H1 (cell line): ENCODE data around the gene KSR2. TPM values are rescaled to one million over a fixed set of nuclear protein-coding genes. Genes with fewer than 3 reads are reported as not detected.

Experiments used
- ATF3 ChIP-seq: IDR thresholded peaks from 2 replicates; pipeline ENCODE4 v1.6.1; 2011; ENCODE audit warnings: low read depth, mild to moderate bottlenecking, low read length; ENCODE audit not compliant: insufficient read depth
- BRCA1 ChIP-seq: IDR thresholded peaks from 2 replicates; pipeline ENCODE4 v1.6.1; 2012; ENCODE audit warnings: low read depth, low read length, improper control_type of control experiment
- KDM1A ChIP-seq: fragments of 200-600, 300-600 bp; sonication (generic); IDR thresholded peaks from 2 replicates; pipeline ENCODE4 v1.7.1; 2016; ENCODE audit warnings: mild to moderate bottlenecking, low read length, borderline replicate concordance
- MAX ChIP-seq: IDR thresholded peaks from 2 replicates; pipeline ENCODE4 v1.6.1; 2012; ENCODE audit warnings: inconsistent platforms
- NRF1 ChIP-seq: IDR thresholded peaks from 2 replicates; pipeline ENCODE4 v1.6.1; 2011; ENCODE audit warnings: mild to moderate bottlenecking, low read depth, low read length, improper control_type of control experiment
- SIX5 ChIP-seq: IDR thresholded peaks from 2 replicates; pipeline ENCODE4 v1.6.1; 2011; ENCODE audit warnings: mild to moderate bottlenecking, low read depth, low read length
- SP2 ChIP-seq: IDR thresholded peaks from 2 replicates; pipeline ENCODE4 v1.6.1; 2012; ENCODE audit warnings: mild to moderate bottlenecking, low read length, inconsistent platforms
- TAF1 ChIP-seq: IDR thresholded peaks from 2 replicates; pipeline ENCODE4 v1.6.1; 2011; ENCODE audit warnings: mild to moderate bottlenecking, low read depth, low read length
- YY1 ChIP-seq: IDR thresholded peaks from 2 replicates; pipeline ENCODE4 v1.6.1; 2011; ENCODE audit warnings: low read depth, mild to moderate bottlenecking, low read length
- polyA plus RNA-seq, 7 experiments: library from polyadenylated mRNA; depleted of rRNA in 3 of 7; stranded (reverse) in 5 of 7; unstranded in 2 of 7; fragments of >200 nt in 5 of 7; fragments of 200-250 nt in 2 of 7; gene quantifications; 1 replicate in 5 of 7; 2 replicates in 1 of 7; 4 replicates in 1 of 7; pipeline versions ENCODE4 v1.2.1 to v1.2.3, GENCODE V29; 2011 to 2013; ENCODE audit warnings: missing spikeins in 2 of 7, mixed read lengths in 2 of 7
- total RNA-seq: library from RNA; stranded (reverse); fragmentation: NEBNext Ultra II Directional; extraction: Animal tissue kit (Norgen Biotek cat#: 25700); gene quantifications from 2 replicates; pipeline ENCODE4 v1.2.1, GENCODE V29; 2021

KSR2 gene
- total and polyA plus RNA-seq, 2 of the 8 experiments (the other 6 are each of a cell fraction or from before 2014, with no cell fraction given): 0.74 to 2.2 TPM

GRCh38 chr12:117998719-117999118, 29.9 kb upstream of the KSR2 start (continued):
- no peak for TF ChIP-seq ATF3
- TF ChIP-seq NRF1: no peak
- no peak for TF ChIP-seq YY1
- no peak for TF ChIP-seq TAF1
- TF ChIP-seq SIX5: no peak
- TF ChIP-seq KDM1A: no peak
- TF ChIP-seq MAX: no peak
- TF ChIP-seq BRCA1: no peak
- TF ChIP-seq SP2: no peak
